ENCODE results near the gene C17orf113. TPM values are rescaled to one million over a fixed set of nuclear protein-coding genes. Genes with fewer than 3 reads are reported as not detected.

C17orf113 gene
- total and polyA plus RNA-seq, 2 donors (not counting 1 experiment from before 2014, with no cell fraction given), result 0.07 to 0.66 TPM

DNA sequence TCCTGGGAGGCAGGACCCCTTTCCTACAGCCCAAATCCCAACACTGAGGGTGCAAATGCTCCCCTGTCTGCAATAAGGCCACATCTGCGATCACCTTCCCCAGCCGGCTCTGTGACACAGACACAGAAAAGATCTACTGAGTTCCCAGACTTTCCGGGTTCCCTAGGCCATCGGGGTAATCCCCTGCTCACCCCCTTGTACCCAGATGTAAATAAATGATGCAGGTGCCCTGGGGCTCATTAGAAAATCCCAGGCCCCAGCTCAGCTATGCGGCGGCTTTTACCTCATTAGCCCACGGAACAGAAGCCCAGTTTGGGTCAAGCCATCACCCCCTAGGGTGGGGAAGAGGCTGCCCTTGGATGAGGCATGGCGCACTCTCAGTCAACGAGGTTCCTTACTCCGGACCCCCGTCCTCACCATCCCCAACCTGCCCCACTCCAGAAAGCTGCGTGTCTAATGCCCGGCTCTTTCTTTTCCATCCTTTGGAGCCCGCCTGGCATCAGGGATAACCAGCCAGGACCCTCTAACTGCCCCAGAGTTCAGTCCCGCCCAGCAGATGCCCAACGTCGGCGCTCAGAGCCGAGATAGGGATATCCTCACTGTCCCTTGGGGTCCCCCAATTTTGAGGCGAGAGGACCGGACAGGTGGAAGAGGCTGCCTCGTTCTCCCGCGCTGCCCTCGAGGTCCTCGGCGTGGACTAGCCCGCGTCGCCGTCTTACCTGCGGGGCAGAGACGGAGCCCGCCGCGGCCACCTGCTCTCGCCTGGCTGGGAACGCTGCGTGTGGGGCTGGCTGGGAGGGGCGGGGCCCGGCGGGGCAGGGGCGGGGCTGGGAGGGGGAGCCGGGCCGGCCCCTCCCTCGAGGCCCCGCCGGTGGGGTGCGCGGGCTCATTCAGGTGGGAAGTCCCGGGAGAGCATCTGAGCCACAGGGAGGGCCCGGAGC, 47.6 kb upstream of the C17orf113 start, which contains the start of gene ZNF385C:
TSS of gene ZNF385C (minus strand) at position 783 of the 941 bp plus-strand sequence. CDS start 35,417 bp downstream, outside the sequence.
- no peaks in the 10 kb centered on the region for H3K4me1 ChIP-seq (ENCODE audit: control insufficient read depth, extremely low read depth, insufficient read depth, low read length)
- no peaks in the 10 kb centered on the region for H4K20me1 ChIP-seq (ENCODE audit: control insufficient read depth, extremely low read depth, insufficient read depth, low read length)
- no peak within 1 kb of the TSS for H3K4me3 ChIP-seq (replicated peaks in 1 of 4; ENCODE audit: control extremely low read depth in 1 of 4, insufficient read depth in 1 of 4, low read depth in 3 of 4, low read length in 4 of 4)
- H3K4me2 ChIP-seq (ENCODE audit: extremely low read depth, insufficient read depth, low read length), result no peak within 1 kb of the TSS
- no peak within 1 kb of the TSS for H3K27ac ChIP-seq (ENCODE audit: insufficient read depth, low read length)
- DNase-seq (ENCODE audit: low read depth in 2 of 2), result no peak
- H3K9me3 ChIP-seq (ENCODE audit: control insufficient read depth, insufficient read depth, low read depth, low read length), result no peaks in the 10 kb centered on the region
- no peak within 1 kb of the TSS for H2AFZ ChIP-seq (ENCODE audit: low read length)
- TF ChIP-seq EZH2 (IDR thresholded peaks at IDR 0.05; ENCODE audit: low read length, missing control alignments), result peak; percentile 82
- TF ChIP-seq, protein P1, sequence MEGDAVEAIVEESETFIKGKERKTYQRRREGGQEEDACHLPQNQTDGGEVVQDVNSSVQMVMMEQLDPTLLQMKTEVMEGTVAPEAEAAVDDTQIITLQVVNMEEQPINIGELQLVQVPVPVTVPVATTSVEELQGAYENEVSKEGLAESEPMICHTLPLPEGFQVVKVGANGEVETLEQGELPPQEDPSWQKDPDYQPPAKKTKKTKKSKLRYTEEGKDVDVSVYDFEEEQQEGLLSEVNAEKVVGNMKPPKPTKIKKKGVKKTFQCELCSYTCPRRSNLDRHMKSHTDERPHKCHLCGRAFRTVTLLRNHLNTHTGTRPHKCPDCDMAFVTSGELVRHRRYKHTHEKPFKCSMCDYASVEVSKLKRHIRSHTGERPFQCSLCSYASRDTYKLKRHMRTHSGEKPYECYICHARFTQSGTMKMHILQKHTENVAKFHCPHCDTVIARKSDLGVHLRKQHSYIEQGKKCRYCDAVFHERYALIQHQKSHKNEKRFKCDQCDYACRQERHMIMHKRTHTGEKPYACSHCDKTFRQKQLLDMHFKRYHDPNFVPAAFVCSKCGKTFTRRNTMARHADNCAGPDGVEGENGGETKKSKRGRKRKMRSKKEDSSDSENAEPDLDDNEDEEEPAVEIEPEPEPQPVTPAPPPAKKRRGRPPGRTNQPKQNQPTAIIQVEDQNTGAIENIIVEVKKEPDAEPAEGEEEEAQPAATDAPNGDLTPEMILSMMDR (conservative IDR thresholded peaks at IDR 0.05 in 1 of 2, IDR thresholded peaks at IDR 0.05 in 1 of 2; ENCODE audit: low read depth in 1 of 2, low read length in 2 of 2), result no peak
- no peak within 1 kb of the TSS for H3K9ac ChIP-seq (ENCODE audit: insufficient read depth, low read length)
- no peaks in the 10 kb centered on the region for H3K36me3 ChIP-seq (ENCODE audit: control insufficient read depth, insufficient read depth, low read length)
- no peaks in the 10 kb centered on the region for H3K79me2 ChIP-seq (ENCODE audit: control insufficient read depth, insufficient read depth, low read length)
- H3K27me3 ChIP-seq (ENCODE audit: control insufficient read depth, insufficient read depth, low read length), result peaks cover 24% of the 10 kb centered on the region

- Histone ChIP-seq H2AFZ (ENCODE audit: low read length) (no peak overlapping the region), H3K4me3 (replicated peaks in 1 of 4; ENCODE audit: control extremely low read depth in 1 of 4, insufficient read depth in 1 of 4, low read depth in 3 of 4, low read length in 4 of 4) (no peak overlapping the region), H3K4me1 (ENCODE audit: control insufficient read depth, extremely low read depth, insufficient read depth, low read length) (no peaks in the 10 kb centered on the region), H3K4me2 (ENCODE audit: extremely low read depth, insufficient read depth, low read length) (no peak overlapping the region), H3K27me3 (ENCODE audit: control insufficient read depth, insufficient read depth, low read length) (peaks cover 24% of the 10 kb centered on the region), H3K9ac (ENCODE audit: insufficient read depth, low read length) (no peak overlapping the region), H3K36me3 (ENCODE audit: control insufficient read depth, insufficient read depth, low read length) (no peaks in the 10 kb centered on the region), H3K9me3 (ENCODE audit: control insufficient read depth, insufficient read depth, low read depth, low read length) (no peaks in the 10 kb centered on the region), H3K27ac (ENCODE audit: insufficient read depth, low read length) (no peak overlapping the region), H3K79me2 (ENCODE audit: control insufficient read depth, insufficient read depth, low read length) (no peaks in the 10 kb centered on the region), H4K20me1 (ENCODE audit: control insufficient read depth, extremely low read depth, insufficient read depth, low read length) (no peaks in the 10 kb centered on the region)
- TF ChIP-seq, protein P1 (conservative IDR thresholded peaks at IDR 0.05 in 1 of 2, IDR thresholded peaks at IDR 0.05 in 1 of 2; ENCODE audit: low read depth in 1 of 2, low read length in 2 of 2), result no peak
- TF ChIP-seq EZH2 (IDR thresholded peaks at IDR 0.05; ENCODE audit: low read length, missing control alignments), result no peak
- DNase-seq (ENCODE audit: low read depth in 2 of 2), result no peak
Measured at GRCh38 chr17:42096360-42097111, 46.1 kb upstream of the C17orf113 start.
